ENCODE results near the gene CAMTA1.

CAMTA1 gene

GRCh38 chr1:7578206-7578605, 793.0 kb downstream of the CAMTA1 start:
- no peak for DNase-seq

GRCh38 chr1:7579016-7579415, 793.8 kb downstream of the CAMTA1 start:
- DNase-seq: no peak

- DNase-seq: no peak
Observed at GRCh38 chr1:7579831-7580804, 794.9 kb downstream of the CAMTA1 start.

GRCh38 chr1:7580923-7581753, 795.9 kb downstream of the CAMTA1 start:
- no peak for DNase-seq

GRCh38 chr1:7581754-7582459, 796.7 kb downstream of the CAMTA1 start:
- DNase-seq: no peak

- no peak for DNase-seq
Observed at GRCh38 chr1:7582460-7582972, 797.3 kb downstream of the CAMTA1 start.

GRCh38 chr1:7583291-7584096, 798.2 kb downstream of the CAMTA1 start:
- no peak for DNase-seq

GRCh38 chr1:7584157-7584556, 798.9 kb downstream of the CAMTA1 start:
- no peak for DNase-seq

- DNase-seq: no peak
Observed at GRCh38 chr1:7584643-7585042, 799.4 kb downstream of the CAMTA1 start.

- no peak for DNase-seq
Observed at GRCh38 chr1:7585216-7585907, 800.1 kb downstream of the CAMTA1 start.

GRCh38 chr1:7586031-7586941, 801.0 kb downstream of the CAMTA1 start:
- DNase-seq: no peak

- no peak for DNase-seq
Observed at GRCh38 chr1:7587108-7587772, 802.0 kb downstream of the CAMTA1 start.

- no peak for DNase-seq
Observed at GRCh38 chr1:7587773-7588456, 802.7 kb downstream of the CAMTA1 start.

- no peak for DNase-seq
Observed at GRCh38 chr1:7588457-7588827, 803.2 kb downstream of the CAMTA1 start.

- no peak for DNase-seq
Observed at GRCh38 chr1:7589080-7589735, 804.0 kb downstream of the CAMTA1 start.

GRCh38 chr1:7589774-7590425, 804.6 kb downstream of the CAMTA1 start:
- no peak for DNase-seq

- DNase-seq: no peak
Observed at GRCh38 chr1:7590426-7590790, 805.2 kb downstream of the CAMTA1 start.

GRCh38 chr1:7591565-7591964, 806.3 kb downstream of the CAMTA1 start:
- DNase-seq: no peak

Data from MV-4-11 (cell line).